Activated T-helper 2 cell treated with anti-CD3 and anti-CD28 coated beads, Interferon-gamma antibody, Interleukin-2, Interleukin-4, amounts not matched to agents 10 μg/mL and 5 μg/mL and 100 μg/mL, durations not matched to agents 14 hours and 24 hours and 36 hours (primary cell): ENCODE data around the gene ELMO3. TPM values are rescaled to one million over a fixed set of nuclear protein-coding genes. Genes with fewer than 3 reads are reported as not detected.
A peak's percentile ranks its signal among the peaks of the same experiment; 100 is the strongest.

ENCODE experiments used
- DNase-seq: peaks from one replicate; pipeline ENCODE4 v3.0.0; 2021; ENCODE audit warnings: low spot score
- H3K27ac Mint-ChIP-seq: one replicate; pipeline ENCODE4 v1.8.0; 2021; ENCODE audit warnings: mixed read lengths
- H3K27me3 Mint-ChIP-seq: one replicate; pipeline ENCODE4 v1.8.0; 2021; ENCODE audit warnings: low read depth, mixed read lengths
- H3K36me3 Mint-ChIP-seq: one replicate; pipeline ENCODE4 v1.8.0; 2021; ENCODE audit warnings: low read depth, mixed read lengths
- H3K4me1 Mint-ChIP-seq: one replicate; pipeline ENCODE4 v1.8.0; 2021; ENCODE audit warnings: low read depth, mixed read lengths
- H3K4me3 Mint-ChIP-seq: one replicate; pipeline ENCODE4 v1.8.0; 2021; ENCODE audit warnings: low read depth, mild to moderate bottlenecking, moderate library complexity, mixed read lengths
- H3K9me3 Mint-ChIP-seq: one replicate; pipeline ENCODE4 v1.8.0; 2021; ENCODE audit warnings: mixed read lengths
- intact Hi-C: fragments of 100-400 bp; cut with micrococcal nuclease; formaldehyde crosslinking; loops from one replicate; pipeline ENCODE4 v1.15.1; 2023
- total RNA-seq: library from RNA; stranded (reverse); gene quantifications from 2 replicates; pipeline ENCODE4 v1.2.3, GENCODE V29; 2022

The ELMO3 gene
- total RNA-seq, 1 donor from 2014 or later, result 6.8 TPM

- Mint-ChIP-seq H3K27ac (no peak overlapping the region), H3K9me3 (no peaks in the 10 kb centered on the region), H3K4me1 (peaks cover 40% of the 10 kb centered on the region), H3K4me3 (no peak overlapping the region), H3K36me3 (peaks cover 46% of the 10 kb centered on the region), H3K27me3 (no peaks in the 10 kb centered on the region)
- intact Hi-C loops, result loop anchor here (10.0 kb wide), 2 partner anchors 256 to 604 kb away; partner anchors contain the start of genes CENPT, CES4A, NUTF2 and THAP11
- no peak for DNase-seq
Measured at GRCh38 chr16:67240506-67240905, 41.6 kb downstream of the ELMO3 start.

- Mint-ChIP-seq H3K4me1 (peaks cover 38% of the 10 kb centered on the region), H3K4me3 (no peak overlapping the region), H3K27ac (peak overlapping the region; percentile 69), H3K36me3 (peaks cover 39% of the 10 kb centered on the region), H3K9me3 (no peaks in the 10 kb centered on the region), H3K27me3 (no peaks in the 10 kb centered on the region)
- no peak for DNase-seq
- intact Hi-C loops, result loop anchor here (10.0 kb wide), 2 partner anchors 256 to 604 kb away; partner anchors contain the start of genes CENPT, CES4A, NUTF2 and THAP11
Measured at GRCh38 chr16:67241008-67241900, 42.3 kb downstream of the ELMO3 start.

- no peaks in the 10 kb centered on the region for H3K27me3 Mint-ChIP-seq
- peaks cover 36% of the 10 kb centered on the region for H3K4me1 Mint-ChIP-seq
- H3K4me3 Mint-ChIP-seq, result no peak overlapping the region
- H3K9me3 Mint-ChIP-seq, result no peaks in the 10 kb centered on the region
- peak overlapping the region; percentile 65 for H3K27ac Mint-ChIP-seq
- DNase-seq, result no peak
- H3K36me3 Mint-ChIP-seq, result peaks cover 31% of the 10 kb centered on the region
- intact Hi-C loops, result loop anchor here (10.0 kb wide), 2 partner anchors 257 to 603 kb away; partner anchors contain the start of genes CENPT, CES4A, NUTF2 and THAP11
Measured at GRCh38 chr16:67242138-67242730, 43.3 kb downstream of the ELMO3 start.

DNA sequence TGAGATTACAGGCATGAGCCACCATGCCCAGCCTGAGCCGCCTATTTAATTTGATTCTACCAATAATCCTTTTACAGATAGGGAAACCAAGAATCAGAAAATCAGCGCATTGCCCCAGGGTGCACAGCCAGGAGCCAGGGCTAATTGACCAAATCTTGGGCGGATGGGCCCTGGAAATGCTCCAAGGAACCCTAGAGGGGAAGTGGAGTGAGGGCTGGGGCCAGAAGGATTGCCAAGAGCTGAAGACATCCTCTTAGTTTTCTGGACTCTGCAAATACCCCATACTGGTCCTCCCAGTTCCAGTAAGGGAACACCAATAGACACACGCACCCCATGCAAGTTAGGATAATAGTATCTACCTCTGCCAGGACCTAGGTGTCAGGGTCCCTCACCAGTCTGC lies 44.5 kb downstream of the ELMO3 start:
- Mint-ChIP-seq H3K4me3 (no peak overlapping the region), H3K27me3 (no peaks in the 10 kb centered on the region), H3K27ac (peak overlapping the region; percentile 97), H3K36me3 (peaks cover 20% of the 10 kb centered on the region), H3K4me1 (peaks cover 45% of the 10 kb centered on the region), H3K9me3 (no peaks in the 10 kb centered on the region)
- DNase-seq, result no peak
- intact Hi-C loops, result loop anchor here (10.0 kb wide), 2 partner anchors 259 to 601 kb away; partner anchors contain the start of genes CENPT, CES4A, NUTF2 and THAP11

- H3K4me3 Mint-ChIP-seq, result peak overlapping the region; percentile 82
- intact Hi-C loops, result loop anchor here (1.0 to 10.0 kb wide), 7 partner anchors 8 to 600 kb away; partner anchors contain the start of genes AGRP, ATP6V0D1, CENPT and CES4A
- no peaks in the 10 kb centered on the region for H3K9me3 Mint-ChIP-seq
- peak; percentile 73 for DNase-seq
- peak overlapping the region; percentile 97 for H3K27ac Mint-ChIP-seq
- peaks cover 9% of the 10 kb centered on the region for H3K36me3 Mint-ChIP-seq
- peaks cover 4% of the 10 kb centered on the region for H3K27me3 Mint-ChIP-seq
- peaks cover 49% of the 10 kb centered on the region for H3K4me1 Mint-ChIP-seq
Measured at GRCh38 chr16:67244387-67245185, 45.7 kb downstream of the ELMO3 start.

GRCh38 chr16:67245186-67245585 lies 46.3 kb downstream of the ELMO3 start:
- Mint-ChIP-seq H3K9me3 (no peaks in the 10 kb centered on the region), H3K27me3 (peaks cover 10% of the 10 kb centered on the region), H3K27ac (peak overlapping the region; percentile 97), H3K4me1 (peaks cover 50% of the 10 kb centered on the region), H3K36me3 (peaks cover 6% of the 10 kb centered on the region), H3K4me3 (peak overlapping the region; percentile 82)
- no peak for DNase-seq
- intact Hi-C loops, result loop anchor here (2.0 to 10.0 kb wide), 5 partner anchors 63 to 600 kb away; partner anchors contain the start of genes AGRP, ATP6V0D1, CENPT and CES4A

- Mint-ChIP-seq H3K9me3 (no peaks in the 10 kb centered on the region), H3K27ac (no peak overlapping the region), H3K4me3 (peak overlapping the region; percentile 82), H3K36me3 (peaks cover 6% of the 10 kb centered on the region), H3K27me3 (peaks cover 12% of the 10 kb centered on the region), H3K4me1 (peaks cover 52% of the 10 kb centered on the region)
- DNase-seq, result no peak
- intact Hi-C loops, result loop anchor here (2.0 to 10.0 kb wide), 7 partner anchors 33 to 599 kb away; partner anchors contain the start of genes ACD, AGRP, ATP6V0D1 and CENPT
Measured at GRCh38 chr16:67245674-67246080, 46.7 kb downstream of the ELMO3 start.

DNA sequence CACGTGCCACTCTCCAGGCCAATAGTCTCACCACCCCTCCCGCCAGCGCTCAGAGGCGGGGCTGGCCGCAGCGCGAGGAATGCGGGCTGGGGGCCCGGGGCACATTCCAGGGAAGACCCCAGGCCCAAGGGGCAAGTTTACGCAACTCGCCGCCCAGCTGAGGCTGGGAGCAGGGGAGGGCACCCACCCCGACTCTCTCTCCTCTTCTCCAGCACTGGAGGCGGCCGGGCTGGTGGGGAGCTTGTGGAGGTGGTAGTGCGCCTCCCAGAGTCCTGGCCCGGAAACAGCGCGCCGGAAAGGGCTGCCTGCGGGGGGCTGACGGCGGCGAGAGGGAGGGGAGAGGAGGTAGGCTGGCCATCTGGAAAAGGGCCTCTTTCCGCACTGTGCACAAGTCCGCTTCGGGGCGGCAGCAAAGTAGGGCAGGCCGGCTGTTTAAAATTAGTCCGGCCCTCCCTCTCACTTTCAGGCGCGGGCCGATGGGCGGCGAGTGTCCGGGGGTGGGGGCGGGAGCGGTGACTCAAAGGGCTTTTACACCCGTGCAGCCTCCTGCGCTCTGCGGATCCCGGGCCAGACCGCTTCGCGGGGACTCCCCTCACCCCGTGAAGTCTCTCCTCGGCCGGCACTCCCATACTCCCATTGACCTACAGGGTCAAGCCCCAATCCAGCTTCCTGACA lies 47.3 kb downstream of the ELMO3 start:
- H3K27ac Mint-ChIP-seq, result peak overlapping the region; percentile 66
- no peaks in the 10 kb centered on the region for H3K9me3 Mint-ChIP-seq
- H3K4me1 Mint-ChIP-seq, result peaks cover 51% of the 10 kb centered on the region

GRCh38 chr16:67246756-67247191 lies 47.8 kb downstream of the ELMO3 start:
- Mint-ChIP-seq H3K27ac (peak overlapping the region; percentile 66), H3K36me3 (peaks cover 6% of the 10 kb centered on the region), H3K27me3 (peaks cover 12% of the 10 kb centered on the region), H3K4me1 (peaks cover 46% of the 10 kb centered on the region), H3K4me3 (peak overlapping the region; percentile 82), H3K9me3 (no peaks in the 10 kb centered on the region)
- intact Hi-C loops, result loop anchor here (2.0 to 10.0 kb wide), 6 partner anchors 32 to 598 kb away; partner anchors contain the start of genes ACD, AGRP, ATP6V0D1 and CENPT
- peak; percentile 23 for DNase-seq

More for the DNA sequence above, 47.3 kb downstream of the ELMO3 start:
- Mint-ChIP-seq H3K27me3 (peaks cover 12% of the 10 kb centered on the region), H3K36me3 (peaks cover 6% of the 10 kb centered on the region), H3K4me3 (peak overlapping the region; percentile 82)
- DNase-seq, result peak; percentile 29
- intact Hi-C loops, result loop anchor here (2.0 to 10.0 kb wide), 6 partner anchors 33 to 599 kb away; partner anchors contain the start of genes ACD, AGRP, ATP6V0D1 and CENPT

- H3K36me3 Mint-ChIP-seq, result peaks cover 6% of the 10 kb centered on the region
- H3K4me1 Mint-ChIP-seq, result peaks cover 45% of the 10 kb centered on the region
- DNase-seq, result peak; percentile 98
- intact Hi-C loops, result loop anchor here (2.0 to 10.0 kb wide), 6 partner anchors 31 to 597 kb away; partner anchors contain the start of genes ACD, AGRP, ATP6V0D1 and CENPT
- peak within 1 kb of the TSS; percentile 82 for H3K4me3 Mint-ChIP-seq
- H3K27me3 Mint-ChIP-seq, result peaks cover 12% of the 10 kb centered on the region
- peak within 1 kb of the TSS; percentile 77 for H3K27ac Mint-ChIP-seq
- H3K9me3 Mint-ChIP-seq, result no peaks in the 10 kb centered on the region
Measured at GRCh38 chr16:67247192-67248072, 48.5 kb downstream of the ELMO3 start, which contains the start of gene FHOD1. TSS of gene FHOD1 (minus strand) at chr16:67247481. CDS start at chr16:67247410, 71 bp downstream.
